Subcutaneous preadipocyte (primary cell): Measurements from ENCODE around the gene GPN3. TPM values are rescaled to one million over a fixed set of nuclear protein-coding genes. Genes with fewer than 3 reads are reported as not detected.

Experiments used
- small RNA-seq: library from RNA; depleted of rRNA; stranded (forward); fragments of <200 nt; gene quantifications from one replicate; pipeline ENCODE3, GENCODE V24; 2012
- total RNA-seq: library from RNA; depleted of rRNA; stranded (reverse); fragments of >200 nt; gene quantifications from 2 replicates; pipeline ENCODE4 v1.2.3, GENCODE V29; 2012

Gene GPN3
- 14.3 and 17.8 TPM in 2 replicates for total RNA-seq

DNA sequence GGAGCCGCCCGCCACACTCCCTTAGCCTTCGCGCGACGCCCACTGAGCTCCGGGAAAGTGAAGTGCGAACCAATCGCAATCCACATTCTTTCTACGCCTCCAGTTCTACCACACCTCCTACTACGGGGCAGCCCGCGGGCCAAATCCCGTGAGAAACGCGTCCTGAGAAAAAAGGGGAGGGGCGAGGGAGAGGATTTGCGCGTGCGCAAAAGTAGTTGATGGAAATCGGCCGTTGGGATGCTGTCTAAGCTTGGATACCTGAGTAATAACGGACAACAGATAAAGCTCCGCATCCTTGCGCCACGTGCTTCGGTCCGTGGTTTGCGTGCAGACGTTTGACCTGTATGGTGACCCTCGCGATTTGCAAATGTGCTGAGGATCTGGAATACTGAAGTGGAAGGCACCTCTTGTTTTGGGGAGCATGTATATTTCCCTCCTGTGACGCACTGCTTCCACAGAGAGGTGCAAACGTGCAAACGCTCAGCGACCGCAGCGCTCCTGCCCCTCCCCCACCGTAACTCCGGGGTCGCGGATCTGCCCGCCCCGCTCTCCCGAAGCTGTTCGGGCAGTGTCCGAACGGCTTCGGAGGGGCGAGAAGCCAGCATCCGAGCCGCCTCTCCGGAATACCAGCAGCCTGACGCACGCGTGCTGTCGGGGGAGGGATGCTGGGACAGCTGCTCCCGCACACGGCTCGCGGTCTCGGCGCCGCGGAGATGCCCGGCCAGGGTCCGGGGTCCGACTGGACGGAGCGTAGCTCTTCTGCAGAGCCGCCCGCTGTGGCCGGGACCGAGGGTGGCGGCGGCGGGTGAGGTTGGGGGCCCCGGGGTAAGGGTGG lies at the start of gene GPN3, which contains the start of gene FAM216A:
Gene GPN3, minus strand, starts transcription at position 44 of the 835 bp plus-strand sequence. CDS start 54 bp downstream, outside the sequence.
Gene FAM216A, plus strand, starts transcription at position 632 of the 835 bp plus-strand sequence. Its CDS starts 31 bp downstream, at position 663.

DNA sequence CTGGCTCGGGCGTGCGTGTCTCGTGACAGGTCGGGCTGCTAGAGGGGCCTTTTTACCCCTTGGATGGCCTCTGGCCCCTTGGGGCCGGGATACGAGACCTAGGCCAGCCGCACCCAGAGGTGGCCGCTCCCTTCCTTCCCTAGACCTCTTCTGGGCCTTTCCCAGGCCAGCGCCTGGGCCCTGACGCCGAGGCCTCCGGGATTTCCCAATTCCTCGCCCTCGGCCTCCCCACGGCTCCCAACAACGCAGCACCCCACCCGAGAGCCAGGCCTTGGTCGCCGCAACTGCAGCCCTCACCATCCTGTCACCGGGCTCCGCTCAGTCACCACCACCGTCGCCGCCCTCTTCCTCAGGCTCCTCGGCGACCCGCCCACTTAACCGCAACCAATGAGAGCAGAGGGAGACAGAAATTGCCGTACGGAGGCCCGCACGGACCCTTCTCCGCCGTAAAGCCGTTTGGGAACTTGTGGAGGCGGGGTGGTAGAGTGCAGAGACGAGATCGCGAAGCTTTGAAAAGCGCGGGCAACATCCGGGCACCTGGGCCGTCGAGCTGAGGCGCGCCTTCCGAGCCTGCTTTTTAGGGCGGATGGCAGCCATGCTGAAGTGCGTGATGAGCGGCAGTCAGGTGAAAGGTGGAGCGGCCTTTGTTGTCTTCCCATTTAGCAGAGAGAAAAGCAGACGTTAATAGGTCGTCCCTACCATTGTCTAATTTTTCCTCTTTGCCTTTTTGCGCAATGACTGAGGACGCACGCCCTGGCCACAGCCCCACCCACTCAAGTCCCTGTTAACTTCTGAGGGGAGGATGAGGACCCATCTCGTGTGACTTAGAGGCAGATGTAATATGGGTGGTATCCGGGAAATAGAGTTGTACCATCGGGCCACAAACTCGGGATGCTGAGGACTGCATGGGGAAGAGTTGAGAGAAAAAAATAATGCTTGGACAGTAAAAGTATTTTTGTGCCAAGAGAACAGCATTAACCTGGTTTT lies 34.0 kb upstream of the GPN3 start, which contains the start of the genes RAD9B and VPS29:
Gene RAD9B, plus strand, starts transcription at position 580 of the 987 bp plus-strand sequence. Its CDS starts 7 bp downstream, at position 587.
Gene VPS29, minus strand, starts transcription at position 360 of the 987 bp plus-strand sequence. Its CDS starts 60 bp downstream, at position 300.

GRCh38 chr12:110449799-110450497 lies 18.1 kb downstream of the GPN3 start, which contains the start of gene ARPC3:
Gene ARPC3, minus strand, starts transcription at chr12:110450337. Its CDS starts 77 bp downstream, at chr12:110450260.

DNA sequence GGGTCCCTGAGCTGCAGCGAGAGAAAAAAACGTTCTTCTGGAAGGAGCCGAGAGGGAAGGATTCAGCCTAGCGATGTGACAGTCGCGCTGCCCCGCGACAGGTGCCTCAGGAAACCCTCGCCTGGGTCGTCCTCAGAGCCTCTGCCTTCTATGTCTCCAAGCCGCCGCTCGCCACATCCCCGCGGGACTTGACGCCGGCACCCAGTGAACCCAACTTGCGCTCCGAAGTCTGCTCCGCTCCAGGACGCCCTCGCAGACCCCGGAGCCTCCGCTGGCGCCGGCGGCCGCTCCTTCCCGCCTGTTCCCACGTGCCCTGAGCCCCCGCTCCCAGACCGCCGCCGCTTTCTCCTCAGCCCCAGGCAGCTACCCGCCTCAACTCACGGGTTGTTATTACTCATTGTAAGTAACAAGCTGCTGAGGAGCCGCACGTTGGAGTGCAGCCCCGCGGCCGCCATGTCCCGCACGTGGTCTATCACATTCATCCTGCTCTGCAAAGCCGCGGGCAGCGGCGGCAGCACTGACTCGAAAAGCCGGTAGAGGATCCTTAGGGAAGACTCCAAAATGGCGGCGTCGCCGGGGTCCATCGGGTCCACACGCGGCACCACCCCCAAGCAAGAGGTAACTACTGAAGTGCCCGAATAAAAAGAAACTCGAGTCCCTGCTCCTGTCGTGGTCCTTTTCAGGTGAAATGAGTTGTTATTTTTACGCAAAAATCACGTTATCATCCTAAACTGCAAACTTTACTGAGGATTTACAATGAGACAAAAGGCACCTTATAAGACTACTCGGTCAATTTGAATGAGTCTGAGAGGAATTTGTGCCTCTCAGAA lies 64.7 kb downstream of the GPN3 start, which contains the start of gene ANAPC7:
Gene ANAPC7, minus strand, starts transcription at position 563 of the 830 bp plus-strand sequence. Its CDS starts 81 bp downstream, at position 482.

Small RNAs within 50 kb of the gene (small RNA-seq; reads per million reads assigned to genes)
- gene RF00278 = not detected

Other genes with a start within 250 kb of the GPN3 start
- 101 and 158 TPM in 2 replicates for gene ATP2A2, start 187.0 kb downstream of the GPN3 start, total RNA-seq
- 33.1 and 39.1 TPM in 2 replicates for gene ANAPC7, start 64.5 kb downstream of the GPN3 start, total RNA-seq
- 186 and 233 TPM in 2 replicates for gene ARPC3, start 17.9 kb downstream of the GPN3 start, total RNA-seq
- gene FAM216A, start 588 bp upstream of the GPN3 start, total RNA-seq = 22.4 and 25.2 TPM in 2 replicates
- gene VPS29, start 33.9 kb upstream of the GPN3 start, total RNA-seq = 47.9 and 69.1 TPM in 2 replicates
- 0.37 and 0.59 TPM in 2 replicates for gene RAD9B, start 34.1 kb upstream of the GPN3 start, total RNA-seq
- 9.9 and 13.9 TPM in 2 replicates for gene PPTC7, start 115.1 kb upstream of the GPN3 start, total RNA-seq
- 25.2 and 34.2 TPM in 2 replicates for gene TCTN1, start 145.9 kb upstream of the GPN3 start, total RNA-seq
- 0.98 and 1.5 TPM in 2 replicates for gene HVCN1, start 220.9 kb upstream of the GPN3 start, total RNA-seq